Omental fat pad (tissue), 4 donors: ENCODE data around the gene ATP5IF1. TPM values are rescaled to one million over a fixed set of nuclear protein-coding genes. Genes with fewer than 3 reads are reported as not detected.

ENCODE experiments used
- ATAC-seq: fragments of 150-250 bp; one replicate; pipeline ENCODE4 v1.9.1; 2016; ENCODE audit warnings: mild to moderate bottlenecking, moderate library complexity; ENCODE audit not compliant: low FRiP score
- DNase-seq: peaks from one replicate; pipeline ENCODE4 v3.0.0-alpha.2; 2019; ENCODE audit warnings: low spot score
- CTCF ChIP-seq, 3 donors: fragments of 450-650 bp; IDR thresholded peaks; one replicate each; pipeline ENCODE4 v1.5.1; 2016 to 2017; ENCODE audit warnings: antibody characterized with exemption in 3 of 3, mild to moderate bottlenecking in 3 of 3, moderate library complexity in 2 of 3
- total RNA-seq, 4 donors: library from RNA; depleted of rRNA; stranded (reverse); fragments of >200 nt; gene quantifications; one replicate each; pipeline ENCODE4 v1.1.0, GENCODE V29; 2016

The ATP5IF1 gene
- total RNA-seq, 4 donors from 2014 or later, result 92.5 to 149 (median 107) TPM

DNA sequence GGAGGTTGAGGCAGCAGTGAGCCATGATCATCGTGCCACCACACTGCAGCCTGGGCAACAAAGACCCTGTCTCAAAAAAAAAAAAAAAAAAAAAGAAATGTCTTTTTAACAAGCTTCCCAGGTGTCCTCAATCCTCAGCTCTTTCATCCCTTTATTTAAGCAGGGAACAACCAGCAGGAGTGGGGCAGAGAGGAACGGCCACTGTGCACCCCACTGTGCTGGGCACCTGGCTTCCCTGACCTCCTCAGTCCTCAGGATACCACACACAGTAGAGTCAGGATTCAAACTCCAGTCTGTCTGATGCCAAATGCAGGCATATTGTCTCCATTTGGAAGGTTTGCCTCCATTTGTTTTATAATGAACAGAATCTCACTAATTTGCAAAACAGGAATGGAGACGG, 39.6 kb upstream of the ATP5IF1 start:
- ATAC-seq (no peak), DNase-seq (no peak)
- no peak for TF ChIP-seq CTCF (IDR thresholded peaks at IDR 0.05)

DNA sequence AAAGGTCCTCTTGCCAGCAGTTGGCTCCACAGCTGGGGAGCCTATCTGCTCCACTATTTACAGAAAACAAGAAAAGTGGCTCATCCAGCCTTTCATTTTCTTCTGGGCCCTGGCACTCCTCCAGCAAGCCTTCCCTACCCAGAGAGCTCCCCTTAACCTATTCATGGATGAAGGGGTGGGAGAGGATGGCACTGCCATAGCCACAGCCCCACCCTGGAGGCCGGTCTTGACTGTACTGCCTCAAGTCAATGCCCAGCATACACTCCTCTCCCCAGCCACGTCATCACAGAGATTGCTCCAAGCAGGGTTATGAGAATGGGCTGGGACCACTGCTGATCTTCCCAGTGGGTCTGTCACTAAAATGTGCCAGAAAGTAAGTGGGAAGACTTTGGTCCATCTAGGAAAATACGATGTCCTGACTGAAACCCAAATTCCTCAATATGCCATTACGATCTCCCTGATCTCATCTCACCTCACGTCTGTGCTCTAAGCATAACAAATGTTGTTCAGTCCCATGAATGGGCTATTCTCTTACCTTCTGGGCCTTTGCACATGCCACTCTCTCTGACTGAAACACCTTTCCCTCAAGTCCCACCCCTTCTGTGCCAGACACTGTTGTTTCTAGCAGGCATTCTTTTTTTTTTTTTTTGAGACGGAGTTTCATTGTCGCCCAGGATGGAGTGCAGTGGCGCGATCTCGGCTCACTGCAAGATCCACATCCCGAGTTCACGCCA, 38.1 kb upstream of the ATP5IF1 start:
- DNase-seq (no peak), ATAC-seq (no peak)
- TF ChIP-seq CTCF (IDR thresholded peaks at IDR 0.05), result no peak

GRCh38 chr1:28199328-28200233, 36.3 kb upstream of the ATP5IF1 start:
- no peak for TF ChIP-seq CTCF (IDR thresholded peaks at IDR 0.05)
- ATAC-seq (no peak), DNase-seq (no peak)

- DNase-seq (no peak), ATAC-seq (no peak)
- TF ChIP-seq CTCF (IDR thresholded peaks at IDR 0.05), result no peak
These were observed 35.6 kb upstream of the ATP5IF1 start for GRCh38 chr1:28200234-28200873.

GRCh38 chr1:28205243-28205642, 30.7 kb upstream of the ATP5IF1 start:
- DNase-seq, result no peak

More at GRCh38 chr1:28205243-28205642, 30.7 kb upstream of the ATP5IF1 start:
- TF ChIP-seq CTCF (IDR thresholded peaks at IDR 0.05), result no peak
- no peak for ATAC-seq
